ENCODE measurements around the gene ASB6.
"Not testable (repeated sequence)": the region's sequence is repeated elsewhere in the genome, so short reads cannot be mapped to it uniquely, and the experiment has no call there.

Gene ASB6

GRCh38 chr9:129665814-129666520 is 24.0 kb upstream of the ASB6 start:
- no peak for FAIRE-seq

- no peak for FAIRE-seq
Observed at GRCh38 chr9:129665389-129665775, 23.4 kb upstream of the ASB6 start, which contains the start of gene PRRX2. Gene PRRX2, plus strand, starts transcription at chr9:129665647. Its CDS starts 221 bp downstream, at chr9:129665868.

- no peak for FAIRE-seq
Observed at GRCh38 chr9:129664746-129665388, 22.9 kb upstream of the ASB6 start.

- FAIRE-seq = not testable (repeated sequence)
Observed at GRCh38 chr9:129662239-129662638, 20.3 kb upstream of the ASB6 start.

GRCh38 chr9:129661029-129661428 is 19.1 kb upstream of the ASB6 start:
- FAIRE-seq = no peak

- FAIRE-seq = no peak
Observed at GRCh38 chr9:129656795-129657390, 14.9 kb upstream of the ASB6 start.

GRCh38 chr9:129655696-129656095 is 13.7 kb upstream of the ASB6 start:
- no peak for FAIRE-seq

- FAIRE-seq = no peak
Observed at GRCh38 chr9:129655154-129655553, 13.2 kb upstream of the ASB6 start.

- FAIRE-seq = no peak
Observed at GRCh38 chr9:129654554-129655040, 12.6 kb upstream of the ASB6 start.

GRCh38 chr9:129653823-129654553 is 12.0 kb upstream of the ASB6 start:
- FAIRE-seq = no peak

- FAIRE-seq = no peak
Observed at GRCh38 chr9:129650680-129651235, 8.8 kb upstream of the ASB6 start.

GRCh38 chr9:129649726-129650679 is 8.1 kb upstream of the ASB6 start:
- FAIRE-seq = no peak

- no peak for FAIRE-seq
Observed at GRCh38 chr9:129648764-129649115, 6.8 kb upstream of the ASB6 start.

- FAIRE-seq = no peak
Observed at GRCh38 chr9:129648092-129648763, 6.3 kb upstream of the ASB6 start.

GRCh38 chr9:129647635-129648034 is 5.7 kb upstream of the ASB6 start:
- FAIRE-seq = no peak

GRCh38 chr9:129646654-129647053 is 4.7 kb upstream of the ASB6 start:
- FAIRE-seq = no peak

- no peak for FAIRE-seq
Observed at GRCh38 chr9:129646252-129646651, 4.3 kb upstream of the ASB6 start.

GRCh38 chr9:129644902-129645301 is 3.0 kb upstream of the ASB6 start:
- no peak for FAIRE-seq

GRCh38 chr9:129644365-129644764 is 2.4 kb upstream of the ASB6 start:
- no peak for FAIRE-seq

- no peak for FAIRE-seq
Observed at GRCh38 chr9:129643706-129644105, 1.8 kb upstream of the ASB6 start.
